Panc1 (cell line): ENCODE measurements around the gene KLHDC10. TPM values are rescaled to one million over a fixed set of nuclear protein-coding genes. Genes with fewer than 3 reads are reported as not detected.

ENCODE experiments used
- ATAC-seq: fragments of 200-7000 bp; cut with Tn5 transposase; 2 replicates; pipeline ENCODE4 v1.9.1; 2020; ENCODE audit warnings: mild to moderate bottlenecking, moderate library complexity
- BruUV-seq: library from RNA; stranded (reverse); fragments of 400-500 nt; replicated peaks from 2 replicates; lab custom pipeline; 2021; lab: Mats Ljungman, UMichigan
- CTCF ChIA-PET: fragments of 300-600 bp; sonication (Branson Sonifier 250); formaldehyde crosslinking; loops from one replicate; lab custom pipeline; 2022; ENCODE audit warnings: antibody characterized with exemption; lab: Charles Lee
- POLR2A ChIA-PET: fragments of 300-600 bp; sonication (Branson Sonifier 250); formaldehyde crosslinking; loops from one replicate; lab custom pipeline; 2022; ENCODE audit warnings: antibody characterized with exemption; lab: Charles Lee
- DNase-seq: peaks from one replicate; pipeline ENCODE4 v3.0.0-alpha.2; 2010; ENCODE audit warnings: low read depth, low spot score
- H3K27ac ChIP-seq: 2 replicates; pipeline ENCODE4 v1.5.1; 2011; ENCODE audit warnings: mild to moderate bottlenecking, low read length, inconsistent platforms
- H3K27me3 ChIP-seq: fragments of 200-500 bp; sonication (Bioruptor generic); 2 replicates; pipeline ENCODE4 v1.6.0; 2014; ENCODE audit warnings: low read length, inconsistent platforms; ENCODE audit not compliant: control insufficient read depth, insufficient read depth
- H3K36me3 ChIP-seq: fragments of 200-500 bp; sonication (Bioruptor generic); 2 replicates; pipeline ENCODE4 v1.5.1; 2014; ENCODE audit warnings: inconsistent platforms, mild to moderate bottlenecking, low read length, moderate library complexity; ENCODE audit not compliant: control insufficient read depth, insufficient read depth
- H3K4me1 ChIP-seq: 2 replicates; pipeline ENCODE4 v1.5.1; 2011; ENCODE audit warnings: inconsistent platforms, mild to moderate bottlenecking, low read length, moderate library complexity; ENCODE audit not compliant: control insufficient read depth, insufficient read depth
- H3K4me3 ChIP-seq, 2 experiments: 2 replicates each; pipeline ENCODE4 v1.5.1; 2011 to 2012; ENCODE audit warnings: low read depth in 2 of 2, low read length in 2 of 2, mild to moderate bottlenecking in 2 of 2, inconsistent platforms in 1 of 2, moderate library complexity in 1 of 2
- H3K9me3 ChIP-seq: fragments of 200-500 bp; sonication (Bioruptor generic); 2 replicates; pipeline ENCODE4 v1.5.1; 2014; ENCODE audit warnings: low read depth, mild to moderate bottlenecking, inconsistent platforms, low read length, moderate library complexity; ENCODE audit not compliant: control insufficient read depth, insufficient read depth
- CTCF ChIP-seq: fragments of 450-650 bp; IDR thresholded peaks from 2 replicates; pipeline ENCODE4 v1.5.1; 2017; ENCODE audit warnings: mild to moderate bottlenecking
- POLR2AphosphoS5 ChIP-seq: IDR thresholded peaks from 2 replicates; pipeline ENCODE4 v1.6.1; 2012; ENCODE audit warnings: mild to moderate bottlenecking, low read depth, low read length, moderate library complexity
- REST ChIP-seq, 2 experiments: IDR thresholded peaks; 2 replicates each; pipeline ENCODE4 v1.6.1; 2011 to 2012; ENCODE audit warnings: low read depth in 2 of 2, control low read depth in 1 of 2, low read length in 1 of 2, mild to moderate bottlenecking in 1 of 2, moderate library complexity in 1 of 2; ENCODE audit not compliant: insufficient read depth in 1 of 2
- SIN3A ChIP-seq: IDR thresholded peaks from 2 replicates; pipeline ENCODE4 v1.6.1; 2012; ENCODE audit warnings: low read depth, mild to moderate bottlenecking, low read length, moderate library complexity, borderline replicate concordance; ENCODE audit not compliant: insufficient read depth
- TCF7L2 ChIP-seq: IDR thresholded peaks from 2 replicates; pipeline ENCODE4 v1.6.1; 2011; ENCODE audit warnings: mild to moderate bottlenecking, low read depth, low read length, inconsistent platforms
- in situ Hi-C: cut with HindIII; loops from 2 replicates; pipeline ENCODE4 v1.10.0; 2016; ENCODE audit warnings: low sequenced_read_pairs, low pct_unique_long_range_greater_than_20kb
- intact Hi-C: fragments of 100-400 bp; cut with micrococcal nuclease; formaldehyde crosslinking; loops from one replicate; pipeline ENCODE4 v1.10.0; 2022; ENCODE audit not compliant: unreplicated experiment
- total RNA-seq: library from RNA; stranded (reverse); gene quantifications from one replicate; pipeline ENCODE4 v1.2.1, GENCODE V29; 2021; ENCODE audit not compliant: unreplicated experiment

The KLHDC10 gene
- total RNA-seq, 1 experiment from 2014 or later: 26.7 TPM

DNA sequence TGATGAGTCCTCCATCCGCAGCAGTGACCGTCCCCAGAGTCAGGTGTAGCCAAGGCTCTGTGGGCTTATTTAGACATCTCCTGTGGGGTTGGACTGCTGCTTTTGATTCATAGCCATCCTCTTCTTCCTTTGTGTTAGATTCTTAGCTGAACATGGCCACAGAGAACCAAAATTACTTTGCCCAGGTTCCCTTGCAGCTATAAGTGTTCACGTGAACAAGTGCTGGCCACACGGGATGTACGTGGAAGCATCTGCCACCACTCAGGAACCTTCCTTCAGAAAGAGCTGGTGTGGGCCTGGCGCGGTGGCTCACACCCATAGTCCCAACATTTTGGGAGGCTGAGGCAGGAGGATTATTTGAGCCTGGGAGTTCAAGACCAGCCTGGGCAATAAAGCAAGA, 85.8 kb downstream of the KLHDC10 start:
- intact Hi-C loops: no loop called here
- CTCF ChIA-PET: no interaction called here
- no TSS peak for BruUV-seq
- no peak overlapping the region for H3K27ac ChIP-seq
- no peaks in the 10 kb centered on the region for H3K9me3 ChIP-seq
- H3K27me3 ChIP-seq: no peaks in the 10 kb centered on the region
- no peak for DNase-seq
- H3K4me1 ChIP-seq: no peaks in the 10 kb centered on the region
- TF ChIP-seq CTCF (no peak), POLR2AphosphoS5 (no peak), TCF7L2 (no peak), SIN3A (no peak), REST (IDR thresholded peaks at IDR 0.05; ENCODE audit: insufficient read depth in 1 of 2, low read depth in 2 of 2, low read length in 1 of 2) (no peak)
- no peaks in the 10 kb centered on the region for H3K36me3 ChIP-seq
- no peak overlapping the region for H3K4me3 ChIP-seq
- POLR2A ChIA-PET: no interaction called here
- in situ Hi-C loops: no loop called here
- no peak for ATAC-seq

- Histone ChIP-seq H3K27me3 (no peaks in the 10 kb centered on the region), H3K4me3 (no peak overlapping the region), H3K36me3 (no peaks in the 10 kb centered on the region), H3K4me1 (no peaks in the 10 kb centered on the region), H3K27ac (no peak overlapping the region), H3K9me3 (no peaks in the 10 kb centered on the region)
- intact Hi-C loops (no loop called here), in situ Hi-C loops (no loop called here)
- ATAC-seq: no peak
- CTCF ChIA-PET: no interaction called here
- no TSS peak for BruUV-seq
- POLR2A ChIA-PET: no interaction called here
- DNase-seq: no peak
- TF ChIP-seq SIN3A (no peak), POLR2AphosphoS5 (no peak), CTCF (no peak), TCF7L2 (no peak), REST (IDR thresholded peaks at IDR 0.05; ENCODE audit: insufficient read depth in 1 of 2, low read depth in 2 of 2, low read length in 1 of 2) (no peak)
These were observed 87.4 kb downstream of the KLHDC10 start for GRCh38 chr7:130157700-130158099.
